Skeletal muscle tissue (tissue), 4 donors: ENCODE results near the gene PCDH1. TPM values are rescaled to one million over a fixed set of nuclear protein-coding genes. Genes with fewer than 3 reads are reported as not detected.
"Not testable (repeated sequence)": the region's sequence is repeated elsewhere in the genome, so short reads cannot be mapped to it uniquely, and the experiment has no call there.

Experiments used
- H3K27ac ChIP-seq: one replicate; pipeline ENCODE4 v1.7.0; 2013; ENCODE audit warnings: mild to moderate bottlenecking, low read depth, low read length, inconsistent platforms
- H3K27me3 ChIP-seq, 3 donors: one replicate each; pipeline ENCODE4 v1.7.0; 2013; ENCODE audit warnings: low read length in 3 of 3; ENCODE audit not compliant: control insufficient read depth in 3 of 3, insufficient read depth in 3 of 3
- H3K36me3 ChIP-seq, 3 donors: one replicate each; pipeline ENCODE4 v1.7.0; 2013; ENCODE audit warnings: low read length in 3 of 3; ENCODE audit not compliant: control insufficient read depth in 3 of 3, insufficient read depth in 3 of 3
- H3K4me1 ChIP-seq, 3 donors: one replicate each; pipeline ENCODE4 v1.7.0; 2013; ENCODE audit warnings: low read length in 3 of 3, mild to moderate bottlenecking in 3 of 3; ENCODE audit not compliant: control insufficient read depth in 3 of 3, insufficient read depth in 3 of 3
- H3K4me3 ChIP-seq, 3 donors: one replicate each; pipeline ENCODE4 v1.7.0; 2013; ENCODE audit warnings: low read length in 3 of 3
- H3K9ac ChIP-seq, 3 donors: one replicate each; pipeline ENCODE4 v1.7.0; 2013; ENCODE audit warnings: low read length in 3 of 3, mild to moderate bottlenecking in 3 of 3, moderate library complexity in 2 of 3, low read depth in 1 of 3
- H3K9me3 ChIP-seq, 3 donors: one replicate each; pipeline ENCODE4 v1.7.0; 2013; ENCODE audit warnings: low read length in 3 of 3; ENCODE audit not compliant: control insufficient read depth in 3 of 3
- total RNA-seq: library from RNA; depleted of rRNA; stranded (reverse); fragments of >200 nt; gene quantifications from one replicate; pipeline ENCODE4 v1.2.3, GENCODE V29; 2014
- donor health status: Osteomylitis.

The PCDH1 gene
- total RNA-seq = 20.9 TPM

DNA sequence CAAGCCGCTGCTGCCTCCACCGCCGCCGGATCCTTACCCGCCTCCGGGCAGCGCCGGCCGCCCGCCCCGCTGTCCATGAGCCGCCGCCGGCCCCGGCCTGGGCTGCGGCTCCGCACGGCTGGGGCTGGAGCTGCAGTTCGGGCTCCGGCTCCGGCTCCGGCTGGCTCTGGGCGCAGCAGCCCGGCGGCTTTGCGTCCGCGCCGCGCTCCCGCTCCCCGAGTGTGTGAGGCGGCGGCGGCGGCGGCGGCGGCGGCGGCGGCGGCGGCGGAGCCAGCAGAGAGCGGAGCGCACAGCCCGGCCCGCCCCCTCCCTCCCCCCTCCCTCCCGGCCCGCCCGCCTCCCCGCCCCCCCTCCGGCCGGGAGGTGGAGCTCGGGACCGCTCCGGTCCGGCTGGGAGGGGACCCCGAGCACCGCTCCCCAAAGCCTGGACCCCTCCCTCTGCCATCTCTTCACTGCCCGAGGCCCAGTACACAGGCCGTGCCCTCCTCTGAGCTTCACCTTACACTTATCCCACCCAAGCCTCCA lies at the start of gene PCDH1:
Gene PCDH1, minus strand, starts transcription at position 225 of the 525 bp plus-strand sequence. Its CDS starts 148 bp downstream, at position 77.
- Histone ChIP-seq H3K4me3 (peak within 1 kb of the TSS; percentile 77 to 91 (median 88)), H3K27me3 (peaks cover 63 to 72% (median 67%) of the 10 kb centered on the region in 3 donors), H3K36me3 (peaks cover 0 to 2% (median 0%) of the 10 kb centered on the region in 3 donors), H3K9me3 (no peaks in the 10 kb centered on the region), H3K4me1 (peaks cover 52 to 66% (median 65%) of the 10 kb centered on the region in 3 donors), H3K27ac (peak within 1 kb of the TSS; percentile 81), H3K9ac (peak within 1 kb of the TSS; percentile 68 to 82 (median 74))

DNA sequence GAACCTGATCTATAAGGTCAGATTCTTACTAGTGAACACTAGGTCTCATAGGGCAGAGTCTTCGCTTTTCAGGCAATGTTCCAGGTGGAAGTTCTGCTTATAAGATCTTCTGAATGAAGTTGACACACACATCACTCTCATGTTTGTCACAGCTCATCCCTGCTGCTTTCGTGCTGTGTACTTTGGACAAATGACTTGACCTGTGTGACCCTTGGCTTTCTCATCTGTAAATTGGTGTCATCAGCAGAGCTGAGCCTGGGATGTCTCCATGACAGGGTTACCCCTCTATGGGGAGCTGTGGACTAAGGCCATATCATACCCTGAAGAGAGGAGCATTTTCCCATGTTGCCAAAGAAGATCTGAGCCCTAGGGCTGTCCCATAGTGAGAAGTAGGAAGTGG lies 48.2 kb upstream of the PCDH1 start:
- H3K36me3 ChIP-seq = peaks cover 53 to 55% (median 55%) of the 10 kb centered on the region in 3 donors
- H3K27me3 ChIP-seq = no peaks in the 10 kb centered on the region
- peaks cover 13 to 34% (median 25%) of the 10 kb centered on the region in 3 donors for H3K4me1 ChIP-seq
- no peak overlapping the region for H3K27ac ChIP-seq
- peak overlapping the region in 1 of 3 donors; percentile 52 for H3K9ac ChIP-seq
- no peak overlapping the region for H3K4me3 ChIP-seq
- no peaks in the 10 kb centered on the region for H3K9me3 ChIP-seq

- Histone ChIP-seq H3K36me3 (peaks cover 27 to 32% (median 30%) of the 10 kb centered on the region in 3 donors), H3K27me3 (no peaks in the 10 kb centered on the region), H3K9ac (peak within 1 kb of the TSS; percentile 91 to 98 (median 97)), H3K27ac (peak within 1 kb of the TSS; percentile 97), H3K4me3 (peak within 1 kb of the TSS; percentile 82 to 95 (median 90)), H3K4me1 (peaks cover 13 to 30% (median 25%) of the 10 kb centered on the region in 3 donors), H3K9me3 (no peaks in the 10 kb centered on the region)
These were observed 45.5 kb upstream of the PCDH1 start, which contains the start of gene DELE1 for GRCh38 chr5:141923448-141924313. Gene DELE1 (plus strand): TSS chr5:141923871. CDS start chr5:141923942, 71 bp downstream.

GRCh38 chr5:141922827-141923447 lies 44.7 kb upstream of the PCDH1 start:
- not testable (repeated sequence) for H3K9me3 ChIP-seq, H3K27me3 ChIP-seq
- Histone ChIP-seq H3K4me1 (peaks cover 13 to 26% (median 19%) of the 10 kb centered on the region in 3 donors), H3K27ac (peak overlapping the region; percentile 97), H3K4me3 (peak overlapping the region; percentile 82 to 95 (median 90)), H3K36me3 (peaks cover 19 to 25% (median 24%) of the 10 kb centered on the region in 3 donors), H3K9ac (peak overlapping the region; percentile 91 to 98 (median 97))

DNA sequence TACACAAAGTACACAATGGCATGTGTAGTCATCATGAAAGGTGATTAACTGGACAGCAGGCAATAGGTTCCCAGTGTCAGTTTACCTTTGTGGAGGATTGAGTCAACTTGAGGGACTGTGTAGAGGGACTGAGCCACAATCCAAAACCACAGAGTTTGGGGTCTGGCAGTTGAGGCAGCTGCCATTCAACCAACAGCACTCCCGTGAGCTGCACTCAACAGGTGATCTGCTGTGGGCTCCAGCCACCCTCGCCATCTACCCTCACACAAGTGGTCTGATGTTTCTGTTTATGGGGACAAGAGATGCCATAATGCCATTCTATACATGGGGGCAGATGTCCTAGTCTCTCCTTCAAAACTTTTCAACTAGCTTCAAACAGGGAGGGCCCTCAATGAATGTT lies 42.6 kb upstream of the PCDH1 start:
- Histone ChIP-seq H3K27ac (no peak overlapping the region), H3K36me3 (peaks cover 5% of the 10 kb centered on the region in 3 donors), H3K27me3 (no peaks in the 10 kb centered on the region), H3K4me3 (no peak overlapping the region), H3K4me1 (peaks cover 6 to 21% (median 19%) of the 10 kb centered on the region in 3 donors), H3K9me3 (no peaks in the 10 kb centered on the region), H3K9ac (no peak overlapping the region)

DNA sequence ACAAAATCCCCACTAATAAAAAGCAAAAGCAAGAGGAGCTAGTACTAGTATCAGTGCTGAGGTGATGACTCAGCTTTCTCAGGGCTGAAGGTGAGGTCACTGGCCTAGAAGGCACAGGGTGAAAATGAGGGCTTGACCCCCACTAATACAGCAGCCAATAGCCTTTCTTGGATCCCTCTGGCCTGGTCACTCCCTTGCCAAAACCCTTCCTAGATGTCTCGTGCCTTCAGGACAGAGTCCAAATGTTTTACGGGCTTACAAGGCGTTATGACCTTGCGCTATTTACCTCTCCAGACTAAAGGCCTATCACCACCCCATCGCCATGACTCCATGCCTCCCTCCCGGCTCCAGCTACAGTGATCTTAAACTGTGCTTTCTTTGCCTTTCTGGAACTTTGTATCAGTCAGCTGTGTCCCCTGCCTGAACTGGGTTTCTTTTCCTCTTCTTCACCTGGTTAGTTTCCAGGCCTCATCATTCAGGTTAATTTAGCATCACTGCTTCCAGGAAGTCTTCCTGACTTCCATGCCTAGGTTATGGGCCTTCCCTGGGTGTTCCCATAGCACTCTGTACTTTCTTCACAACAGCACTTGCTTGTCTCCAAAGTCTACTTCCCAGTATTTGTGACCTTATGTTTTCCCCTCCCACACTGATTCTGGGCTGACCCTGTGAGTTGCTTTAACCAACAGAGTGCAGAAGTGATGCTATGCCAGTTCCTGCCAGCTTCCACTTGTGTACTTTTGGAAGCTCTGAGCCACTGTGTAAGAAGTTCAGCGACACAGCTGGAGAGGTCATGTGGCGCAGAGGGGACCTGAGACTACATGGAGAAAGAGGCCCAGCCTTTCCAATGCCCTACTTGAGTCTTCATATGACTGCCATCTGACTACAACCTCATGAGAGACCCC lies 41.3 kb upstream of the PCDH1 start:
- Histone ChIP-seq H3K27ac (no peak overlapping the region), H3K9me3 (no peaks in the 10 kb centered on the region), H3K4me1 (peaks cover 5 to 18% (median 18%) of the 10 kb centered on the region in 3 donors), H3K4me3 (no peak overlapping the region), H3K27me3 (no peaks in the 10 kb centered on the region), H3K36me3 (no peaks in the 10 kb centered on the region), H3K9ac (no peak overlapping the region)

DNA sequence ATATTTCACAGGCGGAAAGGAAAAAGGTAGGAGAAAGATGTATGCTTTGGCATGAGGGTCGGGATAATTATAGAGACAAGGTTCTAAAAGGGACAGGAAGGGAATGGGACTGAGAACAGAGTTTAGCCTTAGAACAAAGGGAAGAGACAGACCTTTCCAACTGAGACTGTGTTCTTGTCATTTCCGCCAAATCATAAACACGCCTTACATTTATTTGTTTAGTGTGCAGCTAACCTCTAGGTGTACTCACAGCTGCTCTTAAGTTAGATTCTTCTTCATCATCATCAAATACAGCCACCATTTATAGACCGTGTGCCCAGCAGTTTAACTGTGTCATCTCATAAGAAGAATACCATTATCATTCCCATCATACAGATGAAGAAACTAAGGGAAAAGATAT lies 39.5 kb upstream of the PCDH1 start:
- Histone ChIP-seq H3K36me3 (no peaks in the 10 kb centered on the region), H3K27ac (no peak overlapping the region), H3K9ac (no peak overlapping the region), H3K4me1 (peaks cover 7 to 16% (median 11%) of the 10 kb centered on the region in 3 donors), H3K4me3 (no peak overlapping the region), H3K9me3 (no peaks in the 10 kb centered on the region), H3K27me3 (peaks cover 4% of the 10 kb centered on the region in 3 donors)

DNA sequence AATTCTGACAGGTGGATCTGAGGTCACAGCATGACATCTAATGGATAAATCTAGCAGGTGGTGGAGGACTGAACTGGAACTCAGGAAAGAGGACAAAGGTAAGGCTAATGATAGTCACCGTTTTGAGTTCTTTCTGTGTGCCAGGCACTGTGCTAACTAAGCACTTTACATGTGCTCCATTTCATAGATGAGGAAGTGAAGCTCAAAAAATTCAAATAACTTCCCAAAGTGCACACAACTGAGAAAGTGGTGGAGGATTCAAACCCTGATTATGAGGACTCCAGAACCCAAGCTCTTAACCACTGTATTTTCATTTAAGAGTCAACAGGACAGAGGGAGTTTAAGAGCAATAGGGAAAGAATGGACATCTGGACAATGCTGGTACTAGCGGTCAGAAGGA lies 38.3 kb upstream of the PCDH1 start:
- H3K4me1 ChIP-seq = peaks cover 4 to 12% (median 11%) of the 10 kb centered on the region in 3 donors
- H3K27me3 ChIP-seq = peaks cover 4 to 5% (median 4%) of the 10 kb centered on the region in 3 donors
- no peak overlapping the region for H3K27ac ChIP-seq
- no peaks in the 10 kb centered on the region for H3K36me3 ChIP-seq
- H3K9ac ChIP-seq = no peak overlapping the region
- H3K4me3 ChIP-seq = no peak overlapping the region
- H3K9me3 ChIP-seq = no peaks in the 10 kb centered on the region

DNA sequence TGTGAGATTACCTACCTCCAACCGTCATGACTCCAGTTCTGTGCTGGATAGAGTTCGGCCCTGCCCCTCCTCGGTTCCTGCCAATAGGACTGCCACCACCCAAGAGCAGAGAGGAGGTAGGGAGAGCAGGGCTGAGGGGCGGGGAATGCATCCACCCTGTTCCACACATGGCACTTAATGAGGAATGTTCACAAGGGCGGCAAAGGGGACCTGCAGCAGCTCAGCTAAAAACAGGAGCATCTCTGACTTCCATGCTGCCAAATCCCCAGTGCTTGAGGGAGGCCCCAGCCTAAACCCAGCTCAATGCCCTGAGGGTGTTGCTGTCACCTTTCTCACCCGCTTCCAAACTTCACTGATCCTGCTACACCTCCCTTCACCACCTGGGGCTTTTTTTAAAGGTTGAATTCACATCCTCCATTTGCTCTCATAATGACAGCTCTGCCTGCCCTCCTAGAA lies 37.7 kb upstream of the PCDH1 start:
- Histone ChIP-seq H3K4me1 (peaks cover 4 to 11% (median 7%) of the 10 kb centered on the region in 3 donors), H3K36me3 (no peaks in the 10 kb centered on the region), H3K4me3 (no peak overlapping the region), H3K9ac (no peak overlapping the region), H3K27ac (no peak overlapping the region), H3K27me3 (peaks cover 4 to 5% (median 4%) of the 10 kb centered on the region in 3 donors), H3K9me3 (no peaks in the 10 kb centered on the region)
